Kidney epithelial cell (primary cell): ENCODE data around the gene SYT1. TPM values are rescaled to one million over a fixed set of nuclear protein-coding genes. Genes with fewer than 3 reads are reported as not detected.

Source experiments
- DNase-seq: peaks from one replicate; pipeline ENCODE4 v3.0.0-alpha.2; 2010; ENCODE audit warnings: low read depth
- H3K27me3 ChIP-seq: 2 replicates; pipeline ENCODE4 v1.6.0; 2011; ENCODE audit warnings: low read length; ENCODE audit not compliant: control insufficient read depth, insufficient read depth
- H3K36me3 ChIP-seq: 2 replicates; pipeline ENCODE4 v1.5.1; 2011; ENCODE audit warnings: low read length; ENCODE audit not compliant: control insufficient read depth, insufficient read depth
- H3K4me3 ChIP-seq: 2 replicates; pipeline ENCODE4 v1.5.1; 2011; ENCODE audit warnings: low read depth, mild to moderate bottlenecking, control low read depth, low read length
- CTCF ChIP-seq: IDR thresholded peaks from 2 replicates; pipeline ENCODE4 v1.5.1; 2011; ENCODE audit warnings: mild to moderate bottlenecking, moderate library complexity, low read length, control low read depth, inconsistent platforms; ENCODE audit not compliant: insufficient read depth, poor library complexity, severe bottlenecking
- total RNA-seq: library from RNA; depleted of rRNA; stranded (reverse); fragments of >200 nt; gene quantifications from 2 replicates; pipeline ENCODE4 v1.2.3, GENCODE V29; 2015

The SYT1 gene
- total RNA-seq, 1 donor from 2014 or later, result 7.4 TPM

GRCh38 chr12:79435742-79436141 lies 571.2 kb downstream of the SYT1 start:
- DNase-seq, result no peak
- no peaks in the 10 kb centered on the region for H3K36me3 ChIP-seq
- no peaks in the 10 kb centered on the region for H3K27me3 ChIP-seq
- TF ChIP-seq CTCF, result no peak
- H3K4me3 ChIP-seq, result no peak overlapping the region

- no peak for TF ChIP-seq CTCF
- no peak overlapping the region for H3K4me3 ChIP-seq
- no peak for DNase-seq
- no peaks in the 10 kb centered on the region for H3K36me3 ChIP-seq
- no peaks in the 10 kb centered on the region for H3K27me3 ChIP-seq
Measured at GRCh38 chr12:79438480-79439174, 574.1 kb downstream of the SYT1 start.

- TF ChIP-seq CTCF, result no peak
- no peak for DNase-seq
- H3K27me3 ChIP-seq, result no peaks in the 10 kb centered on the region
- H3K4me3 ChIP-seq, result no peak overlapping the region
- no peaks in the 10 kb centered on the region for H3K36me3 ChIP-seq
Measured at GRCh38 chr12:79439175-79439825, 574.7 kb downstream of the SYT1 start.

GRCh38 chr12:79441534-79441933 lies 577.0 kb downstream of the SYT1 start:
- Histone ChIP-seq H3K27me3 (no peaks in the 10 kb centered on the region), H3K36me3 (no peaks in the 10 kb centered on the region), H3K4me3 (no peak overlapping the region)
- DNase-seq, result no peak
- no peak for TF ChIP-seq CTCF

GRCh38 chr12:79442396-79442795 lies 577.8 kb downstream of the SYT1 start:
- DNase-seq, result no peak
- TF ChIP-seq CTCF, result no peak
- H3K27me3 ChIP-seq, result no peaks in the 10 kb centered on the region
- H3K4me3 ChIP-seq, result no peak overlapping the region
- no peaks in the 10 kb centered on the region for H3K36me3 ChIP-seq
